GM12891 (cell line): ENCODE data around the gene SURF4.

ENCODE experiments used
- POLR2A ChIP-seq: IDR thresholded peaks from 2 replicates; pipeline ENCODE4 v1.6.1; 2011; ENCODE audit warnings: low read depth, low read length, control low read depth
- TAF1 ChIP-seq: IDR thresholded peaks from 2 replicates; pipeline ENCODE4 v1.6.1; 2011; ENCODE audit warnings: low read depth, low read length, control low read depth

DNA sequence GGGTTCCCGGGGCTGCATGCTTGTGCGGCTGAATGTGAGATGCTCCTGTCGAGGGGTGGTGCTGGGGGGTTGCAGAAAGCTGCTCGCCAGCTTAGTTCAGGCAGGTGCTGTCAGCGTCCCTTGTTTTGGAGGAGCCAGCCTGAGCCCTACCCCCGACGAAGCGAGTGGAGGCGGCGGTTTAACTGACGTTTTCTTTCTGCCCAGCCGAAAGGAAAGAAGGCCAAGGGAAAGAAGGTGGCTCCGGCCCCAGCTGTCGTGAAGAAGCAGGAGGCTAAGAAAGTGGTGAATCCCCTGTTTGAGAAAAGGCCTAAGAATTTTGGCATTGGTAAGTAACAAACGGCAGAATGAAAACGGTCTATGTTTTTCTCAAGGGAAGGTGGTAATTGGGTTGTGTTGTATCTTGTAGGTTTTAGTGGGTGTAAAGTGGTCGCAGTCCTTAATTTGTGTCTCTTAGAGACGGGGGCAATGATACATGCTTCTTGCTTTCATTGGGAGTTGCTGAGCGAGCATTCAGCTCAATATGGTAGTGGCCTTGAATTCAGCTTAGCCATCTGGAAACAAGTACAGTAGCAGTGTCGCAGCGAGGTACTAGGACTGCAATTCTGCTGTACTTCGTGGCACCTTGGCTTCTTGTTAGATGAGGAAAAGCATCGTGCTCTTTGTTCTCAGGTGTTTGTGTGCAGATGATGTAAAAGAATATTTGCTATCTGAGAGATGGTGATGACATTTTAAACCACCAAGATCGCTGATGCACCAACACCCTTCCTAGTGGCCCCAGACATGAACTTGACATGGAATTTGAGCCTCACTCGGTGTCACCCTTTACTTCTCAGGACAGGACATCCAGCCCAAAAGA lies 26.9 kb downstream of the SURF4 start:
- TF ChIP-seq TAF1 (no peak), POLR2A (peak; percentile 52; the same call in 1 of the 2 replicates)
